HG02588 (cell line): ENCODE measurements around the gene COMMD10.
A peak's percentile ranks its signal among the peaks of the same experiment; 100 is the strongest.
"Not testable (repeated sequence)": the region's sequence is repeated elsewhere in the genome, so short reads cannot be mapped to it uniquely, and the experiment has no call there.

Experiments
- ATAC-seq: cut with Tn5 transposase; IDR thresholded peaks from one replicate; pipeline ENCODE4 v1.9.1; 2021; ENCODE audit warnings: mild to moderate bottlenecking, moderate library complexity; ENCODE audit not compliant: unreplicated experiment

COMMD10 gene

GRCh38 chr5:116084871-116085715 is at the start of gene COMMD10:
TSS of gene COMMD10 (plus strand) at chr5:116085025.
- peak; percentile 84 for ATAC-seq

GRCh38 chr5:116035123-116035522 is 49.7 kb upstream of the COMMD10 start:
- no peak for ATAC-seq

- ATAC-seq, result no peak
These were observed 47.5 kb upstream of the COMMD10 start for GRCh38 chr5:116037236-116037822.

- peak; percentile 73 for ATAC-seq
These were observed 46.0 kb upstream of the COMMD10 start for GRCh38 chr5:116038817-116039216.

GRCh38 chr5:116042375-116042774 is 42.5 kb upstream of the COMMD10 start:
- no peak for ATAC-seq

GRCh38 chr5:116044073-116044472 is 40.8 kb upstream of the COMMD10 start:
- no peak for ATAC-seq

- no peak for ATAC-seq
These were observed 39.0 kb upstream of the COMMD10 start for GRCh38 chr5:116045821-116046220.

GRCh38 chr5:116046261-116046660 is 38.6 kb upstream of the COMMD10 start:
- no peak for ATAC-seq

- no peak for ATAC-seq
These were observed 38.0 kb upstream of the COMMD10 start for GRCh38 chr5:116046823-116047222.

GRCh38 chr5:116058346-116058936 is 26.4 kb upstream of the COMMD10 start:
- no peak for ATAC-seq

- ATAC-seq, result no peak
These were observed 22.5 kb upstream of the COMMD10 start for GRCh38 chr5:116062352-116062751.

- ATAC-seq, result no peak
These were observed 20.9 kb upstream of the COMMD10 start for GRCh38 chr5:116063950-116064349.

GRCh38 chr5:116068028-116068632 is 16.7 kb upstream of the COMMD10 start:
- ATAC-seq, result no peak

- ATAC-seq, result no peak
These were observed 13.6 kb upstream of the COMMD10 start for GRCh38 chr5:116071211-116071610.

GRCh38 chr5:116075191-116075831 is 9.5 kb upstream of the COMMD10 start:
- no peak for ATAC-seq

- ATAC-seq, result peak; percentile 100
These were observed 8.3 kb upstream of the COMMD10 start for GRCh38 chr5:116076496-116076895.

GRCh38 chr5:116078199-116078598 is 6.6 kb upstream of the COMMD10 start:
- ATAC-seq, result no peak

- peak; percentile 40 for ATAC-seq
These were observed 536 bp upstream of the COMMD10 start for GRCh38 chr5:116084287-116084691.

GRCh38 chr5:116086309-116086708 is 1.5 kb downstream of the COMMD10 start:
- ATAC-seq, result not testable (repeated sequence)

GRCh38 chr5:116088062-116088461 is 3.2 kb downstream of the COMMD10 start:
- no peak for ATAC-seq

- no peak for ATAC-seq
These were observed 5.5 kb downstream of the COMMD10 start for GRCh38 chr5:116090302-116090701.
